Fibroblast of the conjunctiva (primary cell): ENCODE data around the gene STK11.
A peak's percentile ranks its signal among the peaks of the same experiment; 100 is the strongest.

ENCODE experiments used
- DNase-seq: peaks from one replicate; pipeline ENCODE4 v3.0.0-alpha.2; 2010; ENCODE audit warnings: low read depth

The STK11 gene

GRCh38 chr19:1205114-1206099 is at the start of gene STK11:
Gene STK11 (plus strand): TSS chr19:1205778. CDS start chr19:1206914, 1,136 bp downstream.
- peak; percentile 93 for DNase-seq

GRCh38 chr19:1156305-1156801 is 49.2 kb upstream of the STK11 start:
- no peak for DNase-seq

- DNase-seq, result no peak
Measured at GRCh38 chr19:1156830-1157615, 48.6 kb upstream of the STK11 start.

GRCh38 chr19:1157931-1158884 is 47.4 kb upstream of the STK11 start:
- no peak for DNase-seq

- DNase-seq, result no peak
Measured at GRCh38 chr19:1158885-1159448, 46.6 kb upstream of the STK11 start.

GRCh38 chr19:1159864-1160595 is 45.5 kb upstream of the STK11 start:
- no peak for DNase-seq

GRCh38 chr19:1161716-1162115 is 43.9 kb upstream of the STK11 start:
- DNase-seq, result no peak

- DNase-seq, result no peak
Measured at GRCh38 chr19:1162404-1163282, 42.9 kb upstream of the STK11 start.

GRCh38 chr19:1163283-1163933 is 42.2 kb upstream of the STK11 start:
- no peak for DNase-seq

- no peak for DNase-seq
Measured at GRCh38 chr19:1163934-1164683, 41.5 kb upstream of the STK11 start.

GRCh38 chr19:1164684-1165531 is 40.7 kb upstream of the STK11 start:
- no peak for DNase-seq

- DNase-seq, result no peak
Measured at GRCh38 chr19:1166872-1167573, 38.6 kb upstream of the STK11 start.

GRCh38 chr19:1167687-1168571 is 37.6 kb upstream of the STK11 start:
- no peak for DNase-seq

GRCh38 chr19:1168572-1169410 is 36.8 kb upstream of the STK11 start:
- DNase-seq, result peak; percentile 35

- no peak for DNase-seq
Measured at GRCh38 chr19:1169411-1169791, 36.2 kb upstream of the STK11 start.
